ENCODE measurements around the gene GRM5. TPM values are rescaled to one million over a fixed set of nuclear protein-coding genes. Genes with fewer than 3 reads are reported as not detected.
"Not testable (repeated sequence)": the region's sequence is repeated elsewhere in the genome, so short reads cannot be mapped to it uniquely, and the experiment has no call there.

GRM5 gene
- total RNA-seq, 3 donors from 2014 or later = 0.33 TPM; not detected in 2

DNA sequence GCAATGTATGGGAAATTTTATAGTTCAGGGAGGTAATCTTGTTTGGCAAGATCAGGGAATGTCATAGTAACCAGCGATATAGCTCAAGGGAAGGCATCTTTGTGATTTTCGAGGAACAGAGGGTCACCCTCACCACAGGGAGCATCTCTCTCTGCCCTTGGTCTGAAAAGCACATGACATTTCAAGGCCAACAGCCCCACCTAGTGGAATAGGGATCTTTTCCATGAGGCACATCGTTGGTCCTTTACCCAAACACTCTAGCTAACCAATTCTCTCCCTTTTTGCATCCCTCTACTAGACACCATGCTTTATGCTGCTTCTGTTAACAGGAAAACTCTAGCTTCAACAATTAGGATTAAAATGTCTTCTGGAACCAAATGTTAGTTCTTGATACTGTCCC, 179.0 kb downstream of the GRM5 start:
- no peak for DNase-seq (ENCODE audit: low spot score in 2 of 2)
- intact Hi-C loops (cut with DNase I; ENCODE audit: low total_unique reads) = no loop called here
- TF ChIP-seq POLR2AphosphoS5 (IDR thresholded peaks at IDR 0.05) (no peak), POLR2A (IDR thresholded peaks at IDR 0.05) (no peak)
- TF ChIP-seq, protein P1, sequence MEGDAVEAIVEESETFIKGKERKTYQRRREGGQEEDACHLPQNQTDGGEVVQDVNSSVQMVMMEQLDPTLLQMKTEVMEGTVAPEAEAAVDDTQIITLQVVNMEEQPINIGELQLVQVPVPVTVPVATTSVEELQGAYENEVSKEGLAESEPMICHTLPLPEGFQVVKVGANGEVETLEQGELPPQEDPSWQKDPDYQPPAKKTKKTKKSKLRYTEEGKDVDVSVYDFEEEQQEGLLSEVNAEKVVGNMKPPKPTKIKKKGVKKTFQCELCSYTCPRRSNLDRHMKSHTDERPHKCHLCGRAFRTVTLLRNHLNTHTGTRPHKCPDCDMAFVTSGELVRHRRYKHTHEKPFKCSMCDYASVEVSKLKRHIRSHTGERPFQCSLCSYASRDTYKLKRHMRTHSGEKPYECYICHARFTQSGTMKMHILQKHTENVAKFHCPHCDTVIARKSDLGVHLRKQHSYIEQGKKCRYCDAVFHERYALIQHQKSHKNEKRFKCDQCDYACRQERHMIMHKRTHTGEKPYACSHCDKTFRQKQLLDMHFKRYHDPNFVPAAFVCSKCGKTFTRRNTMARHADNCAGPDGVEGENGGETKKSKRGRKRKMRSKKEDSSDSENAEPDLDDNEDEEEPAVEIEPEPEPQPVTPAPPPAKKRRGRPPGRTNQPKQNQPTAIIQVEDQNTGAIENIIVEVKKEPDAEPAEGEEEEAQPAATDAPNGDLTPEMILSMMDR (IDR thresholded peaks at IDR 0.05) = no peak
- no peak overlapping the region for H3K27ac ChIP-seq
- H3K27me3 ChIP-seq = no peaks in the 10 kb centered on the region
- peaks cover 12 to 24% of the 10 kb centered on the region in 2 donors for H3K9me3 ChIP-seq
- no peaks in the 10 kb centered on the region for H3K4me1 ChIP-seq
- H3K36me3 ChIP-seq = no peaks in the 10 kb centered on the region
- no peak overlapping the region for H3K4me3 ChIP-seq

DNA sequence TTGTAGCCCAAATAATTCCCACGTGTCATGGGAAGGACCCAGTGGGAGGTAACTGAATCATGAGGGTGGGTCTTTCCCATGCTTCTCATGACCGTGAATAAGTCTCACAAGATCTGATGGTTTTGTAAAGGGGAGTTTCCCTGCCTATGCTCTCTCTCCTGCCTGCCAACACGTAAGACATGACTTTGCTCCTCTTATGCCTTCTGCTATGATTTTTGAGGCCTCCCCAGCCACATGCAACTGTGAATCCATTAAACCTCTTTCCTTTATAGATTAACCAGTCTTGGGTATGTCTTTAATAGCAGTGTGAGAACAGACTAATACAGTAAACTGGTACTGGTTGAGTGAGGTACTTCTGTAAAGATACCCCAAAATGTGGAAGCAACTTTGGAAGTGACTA, 183.0 kb downstream of the GRM5 start:
- DNase-seq (ENCODE audit: low spot score in 2 of 2); H3K36me3 ChIP-seq; H3K4me1 ChIP-seq; intact Hi-C loops (cut with DNase I; ENCODE audit: low total_unique reads); H3K27ac ChIP-seq; H3K27me3 ChIP-seq; H3K4me3 ChIP-seq: not testable (repeated sequence)
- H3K9me3 ChIP-seq = peaks cover 12 to 22% of the 10 kb centered on the region in 2 donors

DNA sequence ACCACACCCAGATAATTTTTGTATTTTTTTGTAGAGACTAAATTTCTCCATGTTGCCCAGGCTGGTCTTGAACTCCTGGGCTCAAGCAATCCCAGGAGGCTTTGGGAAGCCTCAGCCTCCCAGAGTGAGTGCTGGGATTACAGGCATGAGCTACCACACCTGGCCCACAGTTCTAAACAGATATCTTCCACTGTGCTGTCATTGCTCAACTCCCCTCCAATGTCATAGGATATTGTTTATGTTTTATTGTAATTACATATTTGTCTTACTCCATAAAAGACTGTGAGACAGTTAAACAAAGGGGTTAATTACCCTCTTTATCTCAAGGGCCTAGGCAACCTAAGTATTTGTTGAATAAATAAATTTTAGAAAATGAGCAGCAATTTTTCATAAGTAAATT, 204.2 kb downstream of the GRM5 start:
- DNase-seq (ENCODE audit: low spot score in 2 of 2) = no peak
- Histone ChIP-seq H3K36me3 (no peaks in the 10 kb centered on the region), H3K27me3 (no peaks in the 10 kb centered on the region), H3K9me3 (no peaks in the 10 kb centered on the region), H3K27ac (no peak overlapping the region), H3K4me3 (no peak overlapping the region), H3K4me1 (no peaks in the 10 kb centered on the region)
- TF ChIP-seq POLR2AphosphoS5 (IDR thresholded peaks at IDR 0.05) (no peak), POLR2A (IDR thresholded peaks at IDR 0.05) (no peak)
- TF ChIP-seq, protein P1 (IDR thresholded peaks at IDR 0.05) = no peak
- intact Hi-C loops (cut with DNase I; ENCODE audit: low total_unique reads) = no loop called here

DNA sequence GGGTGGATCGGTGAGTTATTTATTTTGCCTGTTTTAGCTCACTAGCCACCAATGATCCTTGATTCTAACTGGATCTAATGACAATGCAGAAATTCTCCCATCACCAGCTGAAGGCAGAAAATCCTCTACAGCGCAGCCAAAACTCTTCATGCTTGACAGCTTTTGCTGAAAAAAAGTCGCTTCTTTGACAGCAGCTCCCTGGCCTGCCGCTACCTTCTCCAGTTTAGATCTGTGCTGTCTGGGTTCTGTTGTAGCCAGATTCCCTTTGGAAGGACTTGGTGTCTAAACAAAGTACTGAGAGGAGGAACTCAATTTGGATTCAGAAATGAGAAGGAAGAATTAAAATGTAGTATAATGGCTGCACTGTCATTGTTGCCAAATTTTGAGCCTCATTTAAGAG, 205.4 kb downstream of the GRM5 start:
- intact Hi-C loops (cut with DNase I; ENCODE audit: low total_unique reads); H3K4me3 ChIP-seq; H3K4me1 ChIP-seq; H3K9me3 ChIP-seq; H3K27me3 ChIP-seq; H3K36me3 ChIP-seq; DNase-seq (ENCODE audit: low spot score in 2 of 2); H3K27ac ChIP-seq: not testable (repeated sequence)

DNA sequence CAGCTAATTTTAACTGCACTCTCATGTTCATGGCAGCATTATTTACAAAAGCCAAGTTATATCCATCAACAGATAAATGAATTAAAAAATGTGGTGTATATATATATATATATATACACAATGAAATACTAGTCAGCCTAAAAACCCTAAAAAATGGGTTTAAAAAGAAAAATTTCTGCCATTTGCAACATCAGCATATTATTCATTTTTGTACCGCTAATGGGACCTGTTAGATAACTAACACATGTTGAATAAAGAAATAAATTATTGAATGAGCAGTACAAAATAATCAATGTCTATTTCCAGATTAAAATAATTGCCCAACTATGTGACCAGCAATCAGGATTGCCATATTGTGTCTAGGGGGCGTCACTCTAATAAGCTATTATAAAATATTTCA, 211.8 kb downstream of the GRM5 start:
- H3K27me3 ChIP-seq; H3K27ac ChIP-seq; H3K4me1 ChIP-seq; H3K9me3 ChIP-seq; H3K4me3 ChIP-seq; intact Hi-C loops (cut with DNase I; ENCODE audit: low total_unique reads); H3K36me3 ChIP-seq; DNase-seq (ENCODE audit: low spot score in 2 of 2): not testable (repeated sequence)

DNA sequence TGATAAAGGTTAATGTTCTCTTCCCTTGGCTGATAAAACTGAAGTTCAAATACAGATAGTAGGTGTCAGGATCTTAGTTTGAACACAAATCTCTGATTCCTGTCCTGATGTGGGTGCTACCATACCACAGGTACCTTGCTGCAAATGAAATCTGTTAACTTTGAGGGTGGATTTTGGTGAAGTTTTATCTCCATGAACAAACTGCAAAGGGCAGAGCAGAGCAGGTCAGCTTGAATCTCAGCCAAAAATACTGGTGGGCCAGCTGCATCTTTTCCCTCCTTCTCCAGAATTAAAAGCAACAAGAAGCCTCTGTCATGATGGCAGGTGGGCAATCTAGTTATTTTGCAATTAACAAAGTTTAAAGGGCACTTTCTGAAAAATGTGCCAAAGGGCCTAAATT, 214.2 kb downstream of the GRM5 start:
- H3K4me1 ChIP-seq; H3K27ac ChIP-seq; intact Hi-C loops (cut with DNase I; ENCODE audit: low total_unique reads); H3K27me3 ChIP-seq; H3K4me3 ChIP-seq; DNase-seq (ENCODE audit: low spot score in 2 of 2); H3K9me3 ChIP-seq; H3K36me3 ChIP-seq: not testable (repeated sequence)

DNA sequence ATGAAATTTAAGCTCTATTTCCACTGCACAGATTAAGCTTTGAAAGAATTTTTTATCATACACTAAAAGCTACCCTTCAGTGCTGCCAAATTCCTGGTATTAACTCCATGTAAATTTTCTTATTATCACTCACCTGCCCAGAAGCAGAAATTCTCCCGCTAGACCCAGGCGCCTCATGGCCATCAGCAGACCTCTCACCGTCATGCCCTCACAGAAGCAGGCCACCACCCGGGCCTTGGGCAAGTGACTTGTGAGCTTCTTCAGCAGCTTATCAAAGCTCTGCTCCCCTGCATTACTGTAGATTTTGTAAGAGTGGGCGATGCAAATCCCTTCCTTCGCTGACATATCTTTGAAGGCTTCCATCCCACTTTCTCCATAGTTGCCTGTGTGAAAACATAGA, 216.0 kb downstream of the GRM5 start:
- H3K27ac ChIP-seq; DNase-seq (ENCODE audit: low spot score in 2 of 2); H3K36me3 ChIP-seq; intact Hi-C loops (cut with DNase I; ENCODE audit: low total_unique reads); H3K27me3 ChIP-seq; H3K4me1 ChIP-seq; H3K4me3 ChIP-seq; H3K9me3 ChIP-seq: not testable (repeated sequence)

DNA sequence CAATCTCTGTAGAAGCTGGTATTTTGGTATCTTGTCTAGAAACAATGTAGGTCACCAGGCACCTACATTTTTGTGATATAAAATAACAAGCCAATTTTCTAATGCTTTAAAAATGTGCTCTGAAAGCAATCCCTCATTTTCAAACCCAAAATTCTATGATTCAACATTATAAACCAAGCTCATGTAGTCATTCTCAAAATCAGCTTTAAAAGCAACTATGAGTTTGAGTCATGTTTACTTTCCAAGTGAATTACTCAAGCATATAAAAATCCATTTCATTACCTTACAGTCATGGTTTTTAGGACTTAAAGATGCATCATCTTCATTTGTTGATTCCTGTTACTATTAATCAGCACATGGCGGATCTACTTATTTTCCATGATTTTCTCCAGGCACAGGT, 216.4 kb downstream of the GRM5 start:
- intact Hi-C loops (cut with DNase I; ENCODE audit: low total_unique reads) = no loop called here
- TF ChIP-seq, protein P1 (IDR thresholded peaks at IDR 0.05) = no peak
- TF ChIP-seq POLR2AphosphoS5 (IDR thresholded peaks at IDR 0.05) = no peak
- Histone ChIP-seq H3K36me3 (no peaks in the 10 kb centered on the region), H3K27me3 (no peaks in the 10 kb centered on the region), H3K4me3 (no peak overlapping the region), H3K27ac (no peak overlapping the region), H3K9me3 (no peaks in the 10 kb centered on the region), H3K4me1 (no peaks in the 10 kb centered on the region)
- DNase-seq (ENCODE audit: low spot score in 2 of 2) = no peak

DNA sequence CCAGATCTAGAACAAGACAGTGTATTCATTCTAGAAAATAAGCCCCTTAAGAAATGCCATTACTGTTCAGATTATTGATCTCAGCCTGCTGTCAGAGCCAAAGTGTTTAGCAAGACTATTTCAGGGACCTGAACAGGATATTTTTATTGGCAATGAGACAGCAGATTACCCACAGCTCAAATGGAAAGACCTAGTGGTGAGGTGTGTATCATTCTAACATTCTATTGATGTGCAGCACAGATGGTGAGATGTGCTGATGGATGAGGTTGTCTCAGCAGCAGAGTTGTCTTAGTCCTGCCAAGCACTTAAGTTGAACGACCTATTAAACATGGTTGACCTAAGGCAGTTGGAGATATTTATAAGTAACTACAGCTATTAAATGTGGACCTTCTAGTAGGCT, 219.5 kb downstream of the GRM5 start:
- H3K36me3 ChIP-seq; H3K9me3 ChIP-seq; DNase-seq (ENCODE audit: low spot score in 2 of 2); intact Hi-C loops (cut with DNase I; ENCODE audit: low total_unique reads); H3K4me1 ChIP-seq; H3K27ac ChIP-seq; H3K27me3 ChIP-seq; H3K4me3 ChIP-seq: not testable (repeated sequence)

DNA sequence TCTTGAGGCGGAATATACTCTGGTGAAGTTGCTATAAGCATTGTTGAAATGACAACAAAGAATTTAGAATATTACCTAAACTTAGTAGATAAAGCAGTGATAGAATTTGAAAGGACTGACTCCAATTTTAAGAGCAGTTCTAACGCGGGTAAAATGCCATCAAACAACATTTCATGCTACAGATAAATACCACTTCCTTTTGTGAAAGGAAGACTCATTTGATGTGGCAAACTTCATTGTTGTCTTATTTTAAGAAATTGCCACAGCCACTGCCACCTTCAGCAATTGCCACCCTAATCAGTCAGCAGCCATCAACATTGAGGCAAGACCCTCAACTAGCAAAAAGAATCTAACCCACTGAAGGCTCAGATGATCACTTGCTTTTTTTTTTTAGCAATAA, 220.8 kb downstream of the GRM5 start:
- H3K9me3 ChIP-seq; H3K4me3 ChIP-seq; intact Hi-C loops (cut with DNase I; ENCODE audit: low total_unique reads); H3K27me3 ChIP-seq; H3K27ac ChIP-seq; H3K36me3 ChIP-seq; H3K4me1 ChIP-seq; DNase-seq (ENCODE audit: low spot score in 2 of 2): not testable (repeated sequence)

DNA sequence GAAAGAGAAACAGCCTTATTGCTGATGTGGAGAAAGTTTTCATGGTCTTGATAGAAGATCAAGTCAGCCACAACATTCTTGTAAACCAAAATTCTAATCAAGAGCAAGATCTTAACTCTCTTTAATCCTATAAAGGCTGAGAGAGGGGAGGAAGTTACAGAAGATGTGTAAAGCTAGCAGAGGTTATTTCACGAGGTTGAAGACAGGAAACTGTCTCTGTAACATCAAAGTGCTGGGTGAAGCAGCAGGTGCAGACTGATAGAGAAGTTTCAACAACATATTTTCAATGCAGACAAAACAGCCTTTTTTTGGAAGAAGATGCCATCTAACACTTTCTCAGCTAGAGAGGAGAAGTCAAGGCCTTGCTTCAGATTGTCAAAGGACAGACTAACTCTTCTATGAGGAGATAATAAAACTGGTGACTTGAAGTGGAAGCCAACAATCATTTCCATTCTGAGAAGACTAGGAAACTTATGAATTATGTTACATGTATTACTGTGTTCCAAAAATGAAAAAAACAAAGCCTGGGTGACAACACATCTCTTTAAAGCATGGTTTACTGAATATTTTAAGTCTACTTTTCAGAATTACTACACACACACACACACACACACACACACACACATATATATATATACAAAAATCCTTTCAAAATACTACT, 221.9 kb downstream of the GRM5 start:
- H3K27me3 ChIP-seq; H3K4me3 ChIP-seq; H3K36me3 ChIP-seq; intact Hi-C loops (cut with DNase I; ENCODE audit: low total_unique reads); H3K4me1 ChIP-seq; H3K9me3 ChIP-seq; DNase-seq (ENCODE audit: low spot score in 2 of 2); H3K27ac ChIP-seq: not testable (repeated sequence)
